SK-N-SH treated with all-trans-retinoic acid at 6 μM for 48 hours (cell line): ENCODE data around the gene STK38L.

ENCODE experiments used
- ATAC-seq: fragments of 200-7000 bp; cut with Tn5 transposase; 3 replicates; pipeline ENCODE4 v1.9.1; 2020; ENCODE audit warnings: mild to moderate bottlenecking, moderate library complexity
- ARNTL ChIP-seq: fragments of 450-650 bp; formaldehyde crosslinking; IDR thresholded peaks from 2 replicates; pipeline ENCODE4 v1.5.0; 2020; ENCODE audit warnings: low read depth, mild to moderate bottlenecking, moderate library complexity, borderline replicate concordance
- BACH2 ChIP-seq: fragments of 250-450 bp; sonication (Bioruptor Pico); IDR thresholded peaks from 2 replicates; pipeline ENCODE4 v1.9.0; 2021; ENCODE audit warnings: mild to moderate bottlenecking, borderline replicate concordance
- CSDC2 ChIP-seq: fragments of 250-450 bp; sonication (Bioruptor Pico); IDR thresholded peaks from 2 replicates; pipeline ENCODE4 v1.5.0; 2020; ENCODE audit warnings: mild to moderate bottlenecking, moderate library complexity
- ESRRG ChIP-seq: fragments of 250-450 bp; sonication (Bioruptor Pico); IDR thresholded peaks from 2 replicates; pipeline ENCODE4 v1.6.1; 2021; ENCODE audit warnings: mild to moderate bottlenecking
- GLIS3 ChIP-seq: fragments of 250-450 bp; sonication (Bioruptor Pico); IDR thresholded peaks from 2 replicates; pipeline ENCODE4 v1.5.0; 2020; ENCODE audit warnings: mild to moderate bottlenecking, moderate library complexity
- ISL1 ChIP-seq: fragments of 250-450 bp; sonication (Bioruptor Pico); IDR thresholded peaks from 2 replicates; pipeline ENCODE4 v2.1.2; 2022; ENCODE audit warnings: mild to moderate bottlenecking, moderate library complexity
- PPARA ChIP-seq: fragments of 250-450 bp; sonication (Bioruptor Pico); IDR thresholded peaks from 2 replicates; pipeline ENCODE4 v1.5.0; 2020; ENCODE audit warnings: mild to moderate bottlenecking, borderline replicate concordance
- SNAI2 ChIP-seq: fragments of 250-450 bp; sonication (Bioruptor Pico); IDR thresholded peaks from 2 replicates; pipeline ENCODE4 v1.5.0; 2020; ENCODE audit warnings: mild to moderate bottlenecking, moderate library complexity
- TCF4 ChIP-seq: fragments of 250-450 bp; sonication (Bioruptor Pico); IDR thresholded peaks from 2 replicates; pipeline ENCODE4 v1.8.0; 2021; ENCODE audit warnings: mild to moderate bottlenecking, moderate library complexity, borderline replicate concordance
- TOX ChIP-seq: fragments of 250-450 bp; sonication (Bioruptor Pico); IDR thresholded peaks from 2 replicates; pipeline ENCODE4 v1.8.0; 2021; ENCODE audit warnings: mild to moderate bottlenecking, moderate library complexity, borderline replicate concordance
- ZC3H10 ChIP-seq: fragments of 250-450 bp; sonication (Bioruptor Pico); IDR thresholded peaks from 2 replicates; pipeline ENCODE4 v1.5.1; 2021; ENCODE audit warnings: mild to moderate bottlenecking, moderate library complexity
- ZFP30 ChIP-seq: fragments of 450-650 bp; formaldehyde crosslinking; IDR thresholded peaks from 2 replicates; pipeline ENCODE4 v1.5.0; 2022; ENCODE audit warnings: mild to moderate bottlenecking, moderate library complexity
- ZNF565 ChIP-seq: fragments of 450-650 bp; formaldehyde crosslinking; conservative IDR thresholded peaks from 2 replicates; pipeline ENCODE4 v1.5.0; 2020; ENCODE audit warnings: low read depth, mild to moderate bottlenecking, moderate library complexity
- ZNF70 ChIP-seq: fragments of 450-650 bp; formaldehyde crosslinking; IDR thresholded peaks from 2 replicates; pipeline ENCODE4 v1.5.0; 2020; ENCODE audit warnings: mild to moderate bottlenecking, moderate library complexity
- ZNF8 ChIP-seq: fragments of 450-650 bp; formaldehyde crosslinking; IDR thresholded peaks from 2 replicates; pipeline ENCODE4 v1.5.0; 2020; ENCODE audit warnings: mild to moderate bottlenecking, moderate library complexity
- TF ChIP-seq, protein P1 (sequence below): fragments of 250-450 bp; sonication (Bioruptor Pico); IDR thresholded peaks from 2 replicates; pipeline ENCODE4 v1.5.0; 2020; ENCODE audit warnings: mild to moderate bottlenecking, moderate library complexity
- TF ChIP-seq, protein P2 (sequence below): fragments of 250-450 bp; sonication (Bioruptor Pico); IDR thresholded peaks from 2 replicates; pipeline ENCODE4 v1.5.1; 2020; ENCODE audit warnings: low read depth, mild to moderate bottlenecking, moderate library complexity
- TF ChIP-seq, protein P3 (sequence below): fragments of 250-450 bp; sonication (Bioruptor Pico); IDR thresholded peaks from 2 replicates; pipeline ENCODE4 v1.8.0; 2021; ENCODE audit warnings: low read depth, mild to moderate bottlenecking, moderate library complexity, borderline replicate concordance
- TF ChIP-seq, protein P4 (sequence below): fragments of 250-450 bp; sonication (Bioruptor Pico); IDR thresholded peaks from 2 replicates; pipeline ENCODE4 v1.5.1; 2021; ENCODE audit warnings: mild to moderate bottlenecking, moderate library complexity

Gene STK38L

DNA sequence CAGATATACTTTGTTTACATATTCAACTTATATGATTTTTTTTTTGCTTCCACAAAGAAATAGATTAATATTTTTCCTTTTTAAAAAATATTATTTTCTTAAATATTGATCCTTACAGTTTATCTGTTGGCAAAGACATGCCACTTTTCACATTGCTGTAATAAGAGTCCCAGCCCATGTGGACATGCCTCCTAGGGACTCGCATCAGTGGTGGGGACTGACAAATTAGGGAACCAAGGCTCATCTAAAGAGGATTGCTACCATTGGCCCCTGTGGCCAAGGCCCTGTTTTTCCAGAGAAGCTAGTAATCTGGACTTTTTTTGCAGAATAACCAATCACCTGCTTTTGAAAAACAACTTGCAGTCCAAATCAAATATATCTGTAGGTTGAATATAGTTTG, 60.8 kb downstream of the STK38L start (continued):
- TF ChIP-seq ARNTL (CRISPR knock-in tag) (no peak), TCF4 (CRISPR knock-in tag) (no peak), ZFP30 (CRISPR knock-in tag) (no peak), CSDC2 (CRISPR knock-in tag) (no peak), SNAI2 (CRISPR knock-in tag) (no peak), ESRRG (CRISPR knock-in tag) (no peak), GLIS3 (CRISPR knock-in tag) (no peak)
- TF ChIP-seq, protein P1, sequence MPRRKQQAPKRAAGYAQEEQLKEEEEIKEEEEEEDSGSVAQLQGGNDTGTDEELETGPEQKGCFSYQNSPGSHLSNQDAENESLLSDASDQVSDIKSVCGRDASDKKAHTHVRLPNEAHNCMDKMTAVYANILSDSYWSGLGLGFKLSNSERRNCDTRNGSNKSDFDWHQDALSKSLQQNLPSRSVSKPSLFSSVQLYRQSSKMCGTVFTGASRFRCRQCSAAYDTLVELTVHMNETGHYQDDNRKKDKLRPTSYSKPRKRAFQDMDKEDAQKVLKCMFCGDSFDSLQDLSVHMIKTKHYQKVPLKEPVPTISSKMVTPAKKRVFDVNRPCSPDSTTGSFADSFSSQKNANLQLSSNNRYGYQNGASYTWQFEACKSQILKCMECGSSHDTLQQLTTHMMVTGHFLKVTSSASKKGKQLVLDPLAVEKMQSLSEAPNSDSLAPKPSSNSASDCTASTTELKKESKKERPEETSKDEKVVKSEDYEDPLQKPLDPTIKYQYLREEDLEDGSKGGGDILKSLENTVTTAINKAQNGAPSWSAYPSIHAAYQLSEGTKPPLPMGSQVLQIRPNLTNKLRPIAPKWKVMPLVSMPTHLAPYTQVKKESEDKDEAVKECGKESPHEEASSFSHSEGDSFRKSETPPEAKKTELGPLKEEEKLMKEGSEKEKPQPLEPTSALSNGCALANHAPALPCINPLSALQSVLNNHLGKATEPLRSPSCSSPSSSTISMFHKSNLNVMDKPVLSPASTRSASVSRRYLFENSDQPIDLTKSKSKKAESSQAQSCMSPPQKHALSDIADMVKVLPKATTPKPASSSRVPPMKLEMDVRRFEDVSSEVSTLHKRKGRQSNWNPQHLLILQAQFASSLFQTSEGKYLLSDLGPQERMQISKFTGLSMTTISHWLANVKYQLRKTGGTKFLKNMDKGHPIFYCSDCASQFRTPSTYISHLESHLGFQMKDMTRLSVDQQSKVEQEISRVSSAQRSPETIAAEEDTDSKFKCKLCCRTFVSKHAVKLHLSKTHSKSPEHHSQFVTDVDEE (CRISPR knock-in tag), result no peak
- TF ChIP-seq, protein P2, sequence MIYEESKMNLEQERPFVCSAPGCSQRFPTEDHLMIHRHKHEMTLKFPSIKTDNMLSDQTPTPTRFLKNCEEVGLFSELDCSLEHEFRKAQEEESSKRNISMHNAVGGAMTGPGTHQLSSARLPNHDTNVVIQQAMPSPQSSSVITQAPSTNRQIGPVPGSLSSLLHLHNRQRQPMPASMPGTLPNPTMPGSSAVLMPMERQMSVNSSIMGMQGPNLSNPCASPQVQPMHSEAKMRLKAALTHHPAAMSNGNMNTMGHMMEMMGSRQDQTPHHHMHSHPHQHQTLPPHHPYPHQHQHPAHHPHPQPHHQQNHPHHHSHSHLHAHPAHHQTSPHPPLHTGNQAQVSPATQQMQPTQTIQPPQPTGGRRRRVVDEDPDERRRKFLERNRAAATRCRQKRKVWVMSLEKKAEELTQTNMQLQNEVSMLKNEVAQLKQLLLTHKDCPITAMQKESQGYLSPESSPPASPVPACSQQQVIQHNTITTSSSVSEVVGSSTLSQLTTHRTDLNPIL (CRISPR knock-in tag), result no peak

DNA sequence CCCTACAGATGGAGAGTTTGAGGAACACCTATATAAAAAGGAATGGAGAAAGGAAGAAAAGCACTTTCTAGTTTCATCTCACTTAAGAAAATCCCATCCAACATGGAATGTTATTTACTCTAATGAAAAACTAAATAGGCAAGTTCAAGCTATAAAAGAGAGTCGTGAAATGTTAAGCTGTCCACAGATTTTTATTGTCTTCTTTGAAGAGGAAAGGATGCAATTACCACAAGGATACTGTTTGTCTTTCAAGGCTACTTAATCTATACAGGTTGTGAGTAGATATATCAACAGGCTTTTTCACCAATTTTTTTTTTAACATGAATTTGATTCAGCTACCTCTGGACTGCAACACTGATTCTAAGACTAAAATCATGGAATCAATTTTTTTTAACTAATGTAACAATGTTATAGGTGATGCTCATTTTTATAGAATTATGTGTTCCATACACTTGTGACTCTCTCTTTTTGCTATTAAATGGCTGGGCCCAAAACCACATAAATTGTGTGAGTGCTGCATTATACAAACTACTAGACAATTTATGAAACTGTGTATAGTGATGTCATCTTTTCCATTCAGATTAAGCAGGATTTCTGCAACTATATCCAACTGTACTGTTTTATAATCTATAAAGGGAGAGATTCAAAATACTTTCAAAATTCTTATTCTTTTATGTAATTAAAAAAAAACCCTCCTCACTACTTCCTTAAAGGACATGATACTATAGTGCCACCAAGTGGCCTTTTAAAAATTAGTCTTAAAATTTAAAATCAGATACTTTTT, 61.8 kb downstream of the STK38L start:
- ATAC-seq, result peak; percentile 50; the same call in 2 of the 3 replicates
- TF ChIP-seq ZNF70 (CRISPR knock-in tag) (peak; percentile 59; the same call in 1 of the 2 replicates), ZNF8 (CRISPR knock-in tag) (no peak)
- TF ChIP-seq, protein P1 (CRISPR knock-in tag), result no peak

DNA sequence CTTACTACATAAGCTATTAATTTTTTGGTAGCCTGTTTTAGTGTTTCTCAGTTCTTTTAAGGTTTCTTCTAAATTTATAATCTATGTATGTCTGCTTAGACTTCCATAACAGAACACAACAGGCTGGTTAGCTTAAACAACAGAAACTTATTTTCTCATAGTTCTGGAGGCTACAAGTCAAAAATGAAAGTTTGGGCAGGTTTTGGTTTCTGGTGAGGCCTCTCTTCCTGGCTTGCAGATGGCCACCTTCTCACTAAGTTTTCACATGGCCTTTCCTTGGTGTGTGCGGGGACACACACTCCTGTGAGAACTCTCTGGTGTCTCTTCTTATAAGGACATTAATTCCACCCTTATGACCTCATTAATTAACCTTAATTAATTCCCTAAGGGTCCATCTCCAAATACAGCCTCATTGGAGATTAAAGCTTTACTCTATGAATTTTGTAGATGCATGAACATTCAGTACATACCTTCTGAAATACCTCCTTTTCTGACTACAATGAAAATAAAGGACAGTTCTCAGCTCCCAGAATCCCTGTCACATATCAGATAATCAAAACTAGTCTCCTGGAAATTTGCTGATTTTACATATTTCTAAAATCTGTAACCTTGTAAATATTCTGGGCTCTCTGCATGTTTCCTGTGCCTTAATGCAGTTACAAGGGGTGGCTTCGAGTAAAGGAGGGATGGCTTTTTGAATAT, 65.4 kb downstream of the STK38L start:
- no peak for TF ChIP-seq BACH2 (CRISPR knock-in tag)
- TF ChIP-seq ZNF565 (CRISPR knock-in tag), result no peak
- ATAC-seq, result no peak

DNA sequence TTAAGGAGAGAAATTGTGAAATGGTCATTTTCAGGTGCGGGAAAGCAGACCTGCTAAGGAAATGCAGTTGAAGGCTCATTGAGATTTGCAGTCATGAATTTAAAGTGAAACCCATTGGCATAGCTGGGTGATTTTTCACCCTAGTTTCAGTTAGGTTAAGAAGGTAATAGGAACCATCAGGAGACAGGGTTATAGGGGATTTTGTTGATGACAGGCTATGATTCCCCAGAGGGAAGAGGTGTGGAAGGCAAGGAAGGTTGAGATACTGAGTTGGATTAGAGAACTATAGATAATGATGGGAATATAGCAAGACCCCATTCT, 65.9 kb downstream of the STK38L start:
- no peak for ATAC-seq
- no peak for TF ChIP-seq ARNTL (CRISPR knock-in tag)
- TF ChIP-seq PPARA, result no peak
- no peak for TF ChIP-seq BACH2 (CRISPR knock-in tag)
- TF ChIP-seq ZNF8 (CRISPR knock-in tag), result no peak
- TF ChIP-seq, protein P3, sequence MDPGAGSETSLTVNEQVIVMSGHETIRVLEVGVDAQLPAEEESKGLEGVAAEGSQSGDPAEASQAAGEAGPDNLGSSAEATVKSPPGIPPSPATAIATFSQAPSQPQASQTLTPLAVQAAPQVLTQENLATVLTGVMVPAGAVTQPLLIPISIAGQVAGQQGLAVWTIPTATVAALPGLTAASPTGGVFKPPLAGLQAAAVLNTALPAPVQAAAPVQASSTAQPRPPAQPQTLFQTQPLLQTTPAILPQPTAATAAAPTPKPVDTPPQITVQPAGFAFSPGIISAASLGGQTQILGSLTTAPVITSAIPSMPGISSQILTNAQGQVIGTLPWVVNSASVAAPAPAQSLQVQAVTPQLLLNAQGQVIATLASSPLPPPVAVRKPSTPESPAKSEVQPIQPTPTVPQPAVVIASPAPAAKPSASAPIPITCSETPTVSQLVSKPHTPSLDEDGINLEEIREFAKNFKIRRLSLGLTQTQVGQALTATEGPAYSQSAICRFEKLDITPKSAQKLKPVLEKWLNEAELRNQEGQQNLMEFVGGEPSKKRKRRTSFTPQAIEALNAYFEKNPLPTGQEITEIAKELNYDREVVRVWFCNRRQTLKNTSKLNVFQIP, result no peak
- TF ChIP-seq, protein P4, sequence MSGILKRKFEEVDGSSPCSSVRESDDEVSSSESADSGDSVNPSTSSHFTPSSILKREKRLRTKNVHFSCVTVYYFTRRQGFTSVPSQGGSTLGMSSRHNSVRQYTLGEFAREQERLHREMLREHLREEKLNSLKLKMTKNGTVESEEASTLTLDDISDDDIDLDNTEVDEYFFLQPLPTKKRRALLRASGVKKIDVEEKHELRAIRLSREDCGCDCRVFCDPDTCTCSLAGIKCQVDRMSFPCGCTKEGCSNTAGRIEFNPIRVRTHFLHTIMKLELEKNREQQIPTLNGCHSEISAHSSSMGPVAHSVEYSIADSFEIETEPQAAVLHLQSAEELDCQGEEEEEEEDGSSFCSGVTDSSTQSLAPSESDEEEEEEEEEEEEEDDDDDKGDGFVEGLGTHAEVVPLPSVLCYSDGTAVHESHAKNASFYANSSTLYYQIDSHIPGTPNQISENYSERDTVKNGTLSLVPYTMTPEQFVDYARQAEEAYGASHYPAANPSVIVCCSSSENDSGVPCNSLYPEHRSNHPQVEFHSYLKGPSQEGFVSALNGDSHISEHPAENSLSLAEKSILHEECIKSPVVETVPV (CRISPR knock-in tag), result no peak
- no peak for TF ChIP-seq TOX (CRISPR knock-in tag)
- TF ChIP-seq ZFP30 (CRISPR knock-in tag), result no peak
- TF ChIP-seq, protein P2 (CRISPR knock-in tag), result no peak
- no peak for TF ChIP-seq ISL1 (CRISPR knock-in tag)
- TF ChIP-seq ZC3H10, result no peak
- TF ChIP-seq, all 23 proteins: peak for 0
